ENCODE data around the gene LCE1F.

Gene LCE1F

DNA sequence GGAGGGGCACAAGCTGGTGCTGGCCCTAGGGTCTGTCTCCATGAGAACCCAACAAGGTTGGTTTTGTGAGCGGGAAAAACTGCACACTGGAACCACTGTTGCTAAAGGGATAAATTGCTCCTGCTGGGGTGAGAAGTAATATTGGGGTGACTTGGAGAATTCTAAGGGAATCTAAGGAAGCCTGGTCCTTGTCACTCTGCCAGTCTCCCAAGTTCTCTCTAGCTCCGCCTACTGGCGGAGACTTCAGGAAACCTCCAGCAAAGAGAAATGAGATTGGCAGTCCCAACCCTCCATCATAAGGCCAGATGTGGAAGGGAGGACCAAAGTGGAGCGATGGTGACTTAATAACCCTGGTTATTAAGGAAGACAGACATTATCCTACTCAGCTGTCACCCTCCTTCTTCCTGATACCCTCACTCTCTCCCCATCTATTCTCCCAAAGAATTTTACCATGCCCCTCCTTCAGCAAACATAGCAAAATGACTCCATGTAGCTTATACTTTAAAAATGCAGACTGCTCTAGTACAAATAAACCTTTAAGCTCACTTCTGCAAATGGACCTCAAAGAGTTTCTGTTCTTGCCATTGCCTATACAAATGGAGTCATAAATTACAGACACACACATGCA lies 2.7 kb downstream of the LCE1F start:
- DNase-seq = no peak

DNA sequence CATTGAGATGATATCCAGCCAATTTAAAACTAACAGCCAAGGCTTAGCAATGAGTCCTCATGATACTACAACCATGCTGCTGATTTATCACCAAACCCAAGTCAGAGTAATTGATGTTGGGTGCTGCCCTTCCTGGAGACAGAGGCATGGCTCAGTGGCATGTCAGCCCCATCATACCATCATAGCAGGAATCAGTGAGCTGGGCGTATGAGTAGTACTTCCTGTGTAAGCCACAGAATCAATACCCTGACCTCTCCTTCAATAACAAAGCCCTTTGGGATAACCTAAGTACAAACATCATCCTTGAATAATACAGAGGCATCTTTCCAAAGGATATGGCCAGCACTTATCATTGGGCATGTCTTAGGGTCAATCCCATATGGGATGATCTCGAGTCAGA lies 8.2 kb downstream of the LCE1F start:
- DNase-seq = no peak

DNA sequence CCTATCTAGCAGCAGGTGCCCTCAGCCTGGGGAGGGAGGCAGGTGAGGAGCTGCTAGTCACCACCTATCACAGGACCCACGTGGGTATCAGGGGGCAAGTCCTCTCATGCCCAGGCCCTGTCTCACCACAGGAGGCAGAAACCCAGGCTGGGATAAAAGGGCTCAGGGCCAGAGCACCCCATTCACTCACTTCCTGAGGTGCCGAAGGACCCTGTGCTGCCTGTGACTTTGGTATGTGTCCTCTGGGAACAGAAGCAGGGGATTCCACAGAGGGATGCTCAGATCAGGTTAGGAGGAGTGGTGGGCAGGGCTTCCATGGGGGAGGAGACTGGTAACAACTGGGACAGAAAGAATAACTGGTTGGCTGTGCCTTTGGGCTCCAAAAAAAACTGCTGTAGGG lies 11.1 kb downstream of the LCE1F start, which contains the start of gene LCE1E:
Gene LCE1E, plus strand, starts transcription at position 181 of the 400 bp plus-strand sequence. CDS start 1,043 bp downstream, outside the sequence.
- DNase-seq = no peak

DNA sequence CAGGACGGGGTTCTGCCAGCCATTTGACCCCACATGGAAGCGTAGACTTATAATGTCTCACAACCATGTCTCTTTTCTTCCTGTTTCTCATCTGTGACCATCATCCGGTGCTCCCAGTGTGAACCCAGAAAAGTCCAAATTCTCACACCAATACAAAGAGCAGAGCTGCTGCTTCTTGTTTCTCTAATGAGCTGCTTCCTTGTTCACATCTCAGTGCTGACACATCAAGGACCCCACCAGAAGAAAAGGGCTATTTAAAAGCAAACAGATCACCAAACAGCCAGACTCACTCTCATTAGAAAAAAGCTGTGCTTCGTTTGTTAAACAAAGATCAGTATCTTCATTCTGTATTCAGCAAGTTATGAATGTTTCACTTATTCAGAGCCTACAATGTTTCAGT lies 20.7 kb downstream of the LCE1F start:
- DNase-seq = no peak

DNA sequence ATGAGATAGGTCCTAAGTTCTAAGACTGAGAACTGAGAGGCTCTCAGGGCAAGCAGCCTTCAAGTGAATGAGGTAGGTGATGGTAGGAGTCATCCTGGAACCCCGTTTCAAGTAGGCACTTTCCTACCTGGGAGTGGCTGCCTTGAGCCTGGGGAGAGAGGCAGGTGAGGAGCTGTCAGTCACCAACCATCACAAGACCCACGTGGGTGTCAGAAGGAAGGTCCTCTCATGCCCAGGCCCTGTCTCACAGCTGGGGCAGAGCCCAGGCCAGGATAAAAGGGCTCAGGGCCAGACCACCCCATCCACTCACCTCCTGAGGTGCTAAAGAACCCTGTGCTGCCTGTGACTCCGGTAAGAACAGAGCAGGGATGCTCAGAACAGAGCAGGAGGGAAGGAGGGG lies 21.5 kb downstream of the LCE1F start, which contains the start of gene LCE1D:
Gene LCE1D, plus strand, starts transcription at position 301 of the 400 bp plus-strand sequence. CDS start 1,074 bp downstream, outside the sequence.
- DNase-seq = no peak

DNA sequence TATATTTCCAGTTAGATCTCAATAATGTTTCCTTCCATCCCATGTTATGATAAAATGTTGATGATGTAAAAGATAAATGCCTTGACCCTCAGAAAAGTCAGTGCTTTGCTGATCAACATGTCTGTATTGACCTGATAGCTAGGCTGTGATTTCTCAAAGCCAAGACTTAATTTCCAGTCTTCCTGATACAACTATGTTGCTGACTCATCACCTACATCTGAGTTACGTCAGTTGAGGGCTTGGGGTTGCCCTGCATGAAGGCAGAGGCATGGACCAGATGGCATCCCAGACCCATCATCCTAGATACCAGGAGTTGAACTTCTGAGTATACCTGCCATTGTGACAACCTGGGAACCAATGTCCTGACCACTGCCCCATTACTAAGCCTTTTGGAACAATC lies 26.4 kb downstream of the LCE1F start:
- no peak for DNase-seq

DNA sequence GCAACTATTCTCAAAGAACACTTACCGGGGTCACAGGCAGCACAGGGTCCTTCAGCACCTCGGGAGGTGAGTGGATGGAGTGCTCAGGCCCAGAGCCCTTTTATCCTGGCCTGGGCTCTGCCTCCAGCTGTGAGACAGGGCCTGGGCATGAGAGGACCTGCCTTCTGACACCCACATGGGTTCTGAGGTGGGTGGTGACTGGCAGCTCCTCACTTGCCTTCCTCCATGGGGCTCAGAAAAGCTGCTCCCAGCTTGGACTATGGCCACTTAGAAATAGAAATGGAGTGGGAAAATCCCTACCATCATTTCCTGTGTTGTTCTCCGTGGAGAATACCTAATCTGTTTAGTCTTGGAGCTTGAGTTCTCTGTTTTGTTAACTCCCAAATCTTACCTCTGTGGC lies 31.6 kb downstream of the LCE1F start, which contains the start of gene LCE1C:
Gene LCE1C, minus strand, starts transcription at position 76 of the 400 bp plus-strand sequence. CDS start 1,173 bp downstream, outside the sequence.
- no peak for DNase-seq

DNA sequence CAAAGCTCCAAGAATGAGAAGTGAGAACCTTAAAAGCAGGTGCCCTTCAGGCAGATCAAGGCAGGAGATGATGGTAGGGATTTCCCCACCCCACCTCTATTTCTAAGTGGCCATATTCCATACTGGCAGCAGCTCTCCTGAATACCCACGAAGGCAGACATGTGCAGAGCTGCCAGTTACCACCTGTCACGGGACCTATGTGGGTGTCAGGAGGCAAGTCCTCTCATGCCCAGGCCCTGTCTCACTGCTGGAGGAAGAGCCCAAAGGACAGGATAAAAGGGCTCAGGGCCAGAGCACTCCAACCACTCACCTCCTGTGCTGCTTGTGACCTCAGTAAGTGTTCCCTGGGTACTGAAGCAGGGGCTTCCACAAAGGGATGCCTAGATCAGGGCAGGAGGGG lies 36.1 kb downstream of the LCE1F start:
- no peak for DNase-seq

DNA sequence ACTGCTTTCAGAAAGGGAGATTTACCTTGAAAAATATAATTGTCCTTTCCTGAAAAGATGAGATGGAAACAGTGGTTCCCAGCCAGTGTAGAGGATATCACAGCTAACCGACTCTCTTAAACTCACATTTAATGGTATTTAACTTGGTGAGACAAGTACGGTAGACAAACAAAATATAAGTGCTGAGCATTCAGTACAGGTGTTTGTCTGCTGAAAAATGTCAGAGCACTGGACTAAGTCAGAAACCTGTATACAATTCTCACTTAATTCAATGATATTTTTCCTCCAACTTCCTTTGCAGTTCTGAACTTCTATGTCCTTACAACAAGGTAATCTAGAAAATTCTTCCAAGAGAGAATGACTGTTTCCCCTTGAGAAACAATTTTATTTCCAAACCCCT lies 36.7 kb downstream of the LCE1F start, which contains the start of gene LCE1B:
Gene LCE1B, plus strand, starts transcription at position 301 of the 400 bp plus-strand sequence. CDS start 476 bp downstream, outside the sequence.
- no peak for DNase-seq

DNA sequence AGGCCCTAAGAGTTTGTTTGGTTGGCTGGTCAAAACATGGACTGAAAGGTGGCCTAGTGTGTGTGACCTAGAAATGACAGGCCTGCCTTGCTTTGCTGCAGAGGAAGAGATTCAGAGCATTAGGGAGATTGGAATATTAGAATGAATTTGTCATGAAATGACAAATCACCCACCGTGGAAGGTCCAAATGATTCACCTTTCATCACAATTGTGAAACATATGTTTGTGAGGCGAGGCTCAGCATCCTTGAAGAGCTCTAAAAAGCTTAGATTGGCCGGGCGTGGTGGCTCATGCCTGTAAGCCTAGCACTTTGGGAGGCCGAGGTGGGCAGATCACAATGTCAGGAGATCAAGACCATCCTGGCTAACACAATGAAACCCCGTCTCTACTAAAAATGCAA lies 42.4 kb downstream of the LCE1F start:
- DNase-seq = no peak

DNA sequence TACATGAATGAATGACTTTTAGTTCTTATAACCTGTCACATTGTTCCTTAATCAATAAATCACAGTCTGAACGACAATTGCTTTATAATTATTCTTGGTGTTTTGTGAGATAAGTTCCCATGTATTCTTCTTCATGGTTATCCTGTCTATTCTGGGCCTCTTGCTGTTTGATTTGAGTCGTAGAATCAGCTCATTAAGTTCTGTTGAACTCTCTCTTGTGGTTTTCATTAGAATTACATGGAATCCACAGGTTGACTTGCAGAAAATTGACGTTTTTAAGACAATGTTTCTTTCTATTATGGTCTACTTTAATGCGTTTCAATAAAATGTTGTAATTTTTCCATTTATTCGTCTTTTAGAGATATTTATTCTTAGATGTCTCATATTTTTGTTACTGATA lies 48.4 kb downstream of the LCE1F start:
- no peak for DNase-seq

DNA sequence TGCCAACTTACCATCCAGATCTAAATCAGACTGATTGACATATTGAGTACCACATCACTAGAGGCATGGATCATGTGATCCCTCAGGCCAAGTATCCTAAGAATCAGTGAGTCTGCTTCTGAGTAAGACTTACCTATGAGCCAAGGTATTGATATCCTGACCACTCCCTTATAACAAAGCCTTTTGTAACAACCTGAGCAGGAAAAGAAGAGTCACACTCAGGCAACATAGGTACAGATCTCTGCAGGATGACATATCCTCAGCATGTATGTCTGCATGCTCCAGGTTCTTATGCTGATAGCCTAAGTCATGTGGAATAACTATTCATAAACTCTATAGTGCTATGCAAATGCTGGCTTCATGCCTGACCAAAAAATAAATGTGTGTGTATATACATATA lies 50.0 kb downstream of the LCE1F start:
- no peak for DNase-seq

Data from KG1 (cell line).